ENCODE results near the gene RAD51B.

The RAD51B gene

DNA sequence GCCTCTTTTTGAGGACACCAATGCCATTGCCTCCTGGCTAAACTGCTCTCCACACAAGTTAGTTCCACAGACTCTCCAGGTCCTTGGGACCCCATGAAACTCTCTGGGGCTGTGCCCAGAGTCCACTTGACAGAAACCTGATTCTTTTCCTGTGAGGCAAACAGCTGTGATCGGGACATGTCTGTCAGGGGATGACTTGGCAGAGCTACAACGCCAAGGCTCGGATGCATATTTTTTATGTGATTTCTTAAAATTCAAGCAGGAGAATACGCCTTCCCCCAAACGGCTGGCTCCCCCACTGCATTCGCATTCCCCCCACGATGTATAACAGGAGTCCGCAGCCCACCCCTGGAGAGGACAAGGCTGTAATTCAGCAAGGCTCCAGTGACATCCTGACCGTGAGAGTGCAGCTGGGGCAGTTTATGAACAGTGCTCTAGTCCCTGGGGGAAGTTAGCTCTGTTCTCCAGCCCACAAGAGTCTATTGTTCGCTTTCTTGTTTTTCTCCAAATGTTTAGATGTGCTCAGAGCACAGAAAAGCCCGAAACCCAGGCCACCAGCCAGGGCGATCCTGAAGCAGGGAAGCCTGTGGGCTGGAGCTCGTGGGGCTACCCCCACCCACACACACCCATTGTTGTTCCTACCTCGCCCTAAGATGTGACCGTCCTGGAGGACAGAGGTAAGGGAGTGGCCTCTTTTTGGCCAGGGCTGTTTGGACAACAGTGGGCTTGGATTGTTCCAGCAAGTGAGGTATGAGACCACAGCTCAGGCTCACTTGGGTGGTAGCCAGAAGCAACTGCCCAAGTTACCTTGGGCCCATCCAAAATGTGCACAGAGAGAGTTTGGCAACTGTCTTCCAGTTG is 813.8 kb downstream of the RAD51B start:
- TF ChIP-seq REST (IDR thresholded peaks at IDR 0.05; ENCODE audit: insufficient replicate concordance, low read depth) = no peak
- TF ChIP-seq SPI1 (IDR thresholded peaks at IDR 0.05; ENCODE audit: borderline replicate concordance, low read depth) = no peak
- no peak for TF ChIP-seq GABPA (IDR thresholded peaks at IDR 0.05; ENCODE audit: low read depth)
- TF ChIP-seq CTCF (IDR thresholded peaks at IDR 0.05; ENCODE audit: insufficient read depth, low read length) = no peak
- no peak for TF ChIP-seq POLR2AphosphoS5 (IDR thresholded peaks at IDR 0.05; ENCODE audit: low read depth)
- Histone ChIP-seq H3K27me3 (ENCODE audit: insufficient read depth, poor library complexity, severe bottlenecking) (no peaks in the 10 kb centered on the region), H3K27ac (replicated peaks) (no peak overlapping the region), H3K4me3 (replicated peaks; ENCODE audit: insufficient read depth, low read length) (no peak overlapping the region)
- no peak for DNase-seq (ENCODE audit: low read depth in 1 of 2, low spot score in 1 of 2)

GRCh38 chr14:68634332-68634731 is 814.8 kb downstream of the RAD51B start:
- no peak overlapping the region for H3K27ac ChIP-seq (replicated peaks)
- TF ChIP-seq REST (IDR thresholded peaks at IDR 0.05; ENCODE audit: insufficient replicate concordance, low read depth) (no peak), CTCF (IDR thresholded peaks at IDR 0.05; ENCODE audit: insufficient read depth, low read length) (no peak), POLR2AphosphoS5 (IDR thresholded peaks at IDR 0.05; ENCODE audit: low read depth) (no peak), SPI1 (IDR thresholded peaks at IDR 0.05; ENCODE audit: borderline replicate concordance, low read depth) (no peak), GABPA (IDR thresholded peaks at IDR 0.05; ENCODE audit: low read depth) (no peak)
- DNase-seq (ENCODE audit: low read depth in 1 of 2, low spot score in 1 of 2) = no peak
- no peaks in the 10 kb centered on the region for H3K27me3 ChIP-seq (ENCODE audit: insufficient read depth, poor library complexity, severe bottlenecking)
- H3K4me3 ChIP-seq (replicated peaks; ENCODE audit: insufficient read depth, low read length) = no peak overlapping the region

DNA sequence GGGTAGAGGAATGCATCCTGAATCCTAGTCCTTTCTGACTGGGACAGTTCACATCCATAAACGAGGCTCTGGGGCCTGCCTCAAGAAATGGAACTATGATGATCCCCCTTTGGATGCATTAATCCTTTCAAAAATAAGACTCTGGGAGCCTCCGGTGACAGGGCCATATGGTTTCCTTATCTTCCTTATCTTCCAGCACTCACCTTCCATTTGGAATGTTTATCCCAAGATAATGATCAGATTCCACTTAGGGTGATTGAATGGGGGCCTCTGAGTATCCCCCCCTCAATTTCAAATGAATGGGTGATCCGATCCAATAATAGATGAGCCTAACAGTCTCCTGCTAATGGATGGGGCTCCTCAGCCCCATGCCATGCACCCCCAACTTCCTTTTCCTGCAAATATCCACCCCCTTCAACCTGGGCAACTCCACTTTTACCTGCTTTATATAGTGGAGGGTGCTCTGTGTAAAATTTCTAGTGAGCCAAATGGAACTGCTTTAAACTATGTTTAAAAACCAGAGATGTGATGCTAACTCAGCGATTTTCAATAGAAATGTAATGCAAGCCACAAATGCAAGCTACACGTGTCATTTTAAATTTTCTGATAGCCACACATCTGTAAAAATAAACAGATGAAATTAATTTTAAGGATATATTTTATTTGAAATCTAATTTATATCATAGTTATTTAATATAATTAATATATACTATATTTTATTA is 815.5 kb downstream of the RAD51B start:
- Histone ChIP-seq H3K4me3 (replicated peaks; ENCODE audit: insufficient read depth, low read length) (no peak overlapping the region), H3K27me3 (ENCODE audit: insufficient read depth, poor library complexity, severe bottlenecking) (no peaks in the 10 kb centered on the region), H3K27ac (replicated peaks) (no peak overlapping the region)
- DNase-seq (ENCODE audit: low read depth in 1 of 2, low spot score in 1 of 2) = no peak
- TF ChIP-seq GABPA (IDR thresholded peaks at IDR 0.05; ENCODE audit: low read depth) (no peak), POLR2AphosphoS5 (IDR thresholded peaks at IDR 0.05; ENCODE audit: low read depth) (no peak), REST (IDR thresholded peaks at IDR 0.05; ENCODE audit: insufficient replicate concordance, low read depth) (no peak), SPI1 (IDR thresholded peaks at IDR 0.05; ENCODE audit: borderline replicate concordance, low read depth) (no peak), CTCF (IDR thresholded peaks at IDR 0.05; ENCODE audit: insufficient read depth, low read length) (no peak)

Data from HL-60 (cell line).